Kidney epithelial cell (primary cell): ENCODE data around the gene PPM1B. TPM values are rescaled to one million over a fixed set of nuclear protein-coding genes. Genes with fewer than 3 reads are reported as not detected.
A peak's percentile ranks its signal among the peaks of the same experiment; 100 is the strongest.

ENCODE experiments used
- DNase-seq: peaks from one replicate; pipeline ENCODE4 v3.0.0-alpha.2; 2010; ENCODE audit warnings: low read depth
- H3K27me3 ChIP-seq: 2 replicates; pipeline ENCODE4 v1.6.0; 2011; ENCODE audit warnings: low read length; ENCODE audit not compliant: control insufficient read depth, insufficient read depth
- H3K36me3 ChIP-seq: 2 replicates; pipeline ENCODE4 v1.5.1; 2011; ENCODE audit warnings: low read length; ENCODE audit not compliant: control insufficient read depth, insufficient read depth
- H3K4me3 ChIP-seq: 2 replicates; pipeline ENCODE4 v1.5.1; 2011; ENCODE audit warnings: low read depth, mild to moderate bottlenecking, control low read depth, low read length
- total RNA-seq: library from RNA; depleted of rRNA; stranded (reverse); fragments of >200 nt; gene quantifications from 2 replicates; pipeline ENCODE4 v1.2.3, GENCODE V29; 2015
- TF ChIP-seq, protein P1 (sequence below): IDR thresholded peaks from 2 replicates; pipeline ENCODE4 v1.5.1; 2011; ENCODE audit warnings: mild to moderate bottlenecking, moderate library complexity, low read length, control low read depth, inconsistent platforms; ENCODE audit not compliant: insufficient read depth, poor library complexity, severe bottlenecking

PPM1B gene
- total RNA-seq, 1 donor from 2014 or later = 22.7 TPM

DNA sequence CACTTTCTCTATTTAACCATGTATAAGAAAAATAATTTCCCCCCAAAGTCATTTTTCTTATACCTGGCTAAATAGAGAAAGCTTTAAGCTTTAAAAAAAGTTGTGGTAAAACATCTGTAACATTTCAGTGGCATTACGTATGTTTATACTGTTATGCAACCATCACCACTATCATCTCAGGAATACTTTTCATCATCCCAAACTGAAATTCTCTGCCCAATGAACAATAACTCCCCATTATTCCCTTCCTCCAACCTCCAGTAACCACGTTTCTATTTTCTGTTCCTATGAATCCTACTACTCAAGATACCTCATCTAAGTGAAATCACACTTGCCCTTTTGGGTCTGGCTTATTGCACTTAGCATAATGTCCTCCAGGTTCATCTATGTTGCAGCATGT, 104.9 kb downstream of the PPM1B start:
- H3K36me3 ChIP-seq = no peaks in the 10 kb centered on the region
- no peaks in the 10 kb centered on the region for H3K27me3 ChIP-seq
- TF ChIP-seq, protein P1, sequence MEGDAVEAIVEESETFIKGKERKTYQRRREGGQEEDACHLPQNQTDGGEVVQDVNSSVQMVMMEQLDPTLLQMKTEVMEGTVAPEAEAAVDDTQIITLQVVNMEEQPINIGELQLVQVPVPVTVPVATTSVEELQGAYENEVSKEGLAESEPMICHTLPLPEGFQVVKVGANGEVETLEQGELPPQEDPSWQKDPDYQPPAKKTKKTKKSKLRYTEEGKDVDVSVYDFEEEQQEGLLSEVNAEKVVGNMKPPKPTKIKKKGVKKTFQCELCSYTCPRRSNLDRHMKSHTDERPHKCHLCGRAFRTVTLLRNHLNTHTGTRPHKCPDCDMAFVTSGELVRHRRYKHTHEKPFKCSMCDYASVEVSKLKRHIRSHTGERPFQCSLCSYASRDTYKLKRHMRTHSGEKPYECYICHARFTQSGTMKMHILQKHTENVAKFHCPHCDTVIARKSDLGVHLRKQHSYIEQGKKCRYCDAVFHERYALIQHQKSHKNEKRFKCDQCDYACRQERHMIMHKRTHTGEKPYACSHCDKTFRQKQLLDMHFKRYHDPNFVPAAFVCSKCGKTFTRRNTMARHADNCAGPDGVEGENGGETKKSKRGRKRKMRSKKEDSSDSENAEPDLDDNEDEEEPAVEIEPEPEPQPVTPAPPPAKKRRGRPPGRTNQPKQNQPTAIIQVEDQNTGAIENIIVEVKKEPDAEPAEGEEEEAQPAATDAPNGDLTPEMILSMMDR = no peak
- no peak overlapping the region for H3K4me3 ChIP-seq
- DNase-seq = no peak

DNA sequence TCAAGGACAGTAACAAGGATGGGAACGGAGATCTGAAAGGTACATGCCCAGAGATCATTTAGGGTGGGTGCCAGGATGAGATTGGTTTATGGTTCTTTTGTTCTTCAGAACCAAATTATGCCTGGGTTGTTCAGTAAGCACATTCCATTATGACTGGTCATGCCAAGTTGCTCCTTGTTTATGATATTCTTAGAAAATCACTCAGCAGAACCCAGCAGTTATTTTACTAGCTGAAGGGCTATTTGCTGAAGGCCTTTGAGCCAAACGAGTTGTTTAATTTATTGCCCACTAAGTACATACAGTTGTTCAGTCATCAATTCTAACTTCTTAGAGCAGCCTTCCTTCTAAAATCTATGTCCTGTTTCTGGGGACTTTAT, 107.2 kb downstream of the PPM1B start:
- Histone ChIP-seq H3K27me3 (no peaks in the 10 kb centered on the region), H3K4me3 (no peak overlapping the region), H3K36me3 (no peaks in the 10 kb centered on the region)
- TF ChIP-seq, protein P1 = no peak
- DNase-seq = peak; percentile 71

DNA sequence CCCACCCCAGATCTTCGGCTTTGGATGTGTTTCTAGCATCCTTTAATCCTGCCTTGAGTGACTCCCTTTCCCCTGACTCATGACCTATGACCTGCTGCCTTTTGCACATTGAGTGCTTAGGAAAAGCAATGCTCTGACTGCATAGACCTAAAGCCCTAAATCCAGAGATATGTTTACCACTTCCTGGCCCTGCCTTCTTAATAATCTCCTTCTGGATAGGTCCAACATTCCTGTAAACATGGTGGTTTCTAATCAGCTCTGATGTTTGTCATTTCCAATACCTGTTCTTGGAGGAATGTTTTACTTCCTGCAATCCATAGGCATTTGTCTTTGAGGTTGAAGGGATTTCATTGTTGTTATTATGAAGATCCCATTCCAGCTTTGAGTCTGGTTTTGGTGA, 108.9 kb downstream of the PPM1B start:
- no peaks in the 10 kb centered on the region for H3K36me3 ChIP-seq
- TF ChIP-seq, protein P1 = no peak
- no peak overlapping the region for H3K4me3 ChIP-seq
- no peaks in the 10 kb centered on the region for H3K27me3 ChIP-seq
- no peak for DNase-seq

DNA sequence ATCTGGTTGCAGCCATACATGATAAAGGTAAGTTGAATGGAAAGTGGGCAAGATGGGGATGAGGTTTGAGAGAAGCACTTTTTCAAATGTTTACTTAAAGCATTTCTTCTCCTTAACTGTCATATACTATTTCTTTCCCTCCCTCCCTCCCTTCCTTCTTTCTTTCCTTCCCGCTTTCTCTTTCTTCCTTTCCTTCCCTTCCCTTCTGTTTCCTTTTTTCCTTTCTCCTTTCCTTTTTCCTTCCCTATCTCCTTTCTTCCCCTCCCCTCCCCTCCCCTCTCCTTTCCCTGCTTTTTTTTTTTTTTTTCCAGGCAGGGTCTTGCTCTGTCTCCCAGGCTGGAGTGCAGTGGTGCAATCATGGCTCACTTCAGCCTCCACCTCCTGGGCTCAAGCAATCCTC, 112.2 kb downstream of the PPM1B start:
- Histone ChIP-seq H3K27me3 (no peaks in the 10 kb centered on the region), H3K4me3 (no peak overlapping the region), H3K36me3 (no peaks in the 10 kb centered on the region)
- DNase-seq = no peak
- TF ChIP-seq, protein P1 = no peak

Other genes starting within 250 kb of the PPM1B start
- 87.6 and 92.8 TPM in 2 replicates for gene LRPPRC, start 172.9 kb upstream of the PPM1B start, total RNA-seq
- gene SLC3A1, start 106.6 kb downstream of the PPM1B start, total RNA-seq = 0.34 and 0.92 TPM in 2 replicates
- gene PREPL, start 192.6 kb downstream of the PPM1B start, total RNA-seq = 22.7 and 24.0 TPM in 2 replicates
- gene CAMKMT, start 193.1 kb downstream of the PPM1B start, total RNA-seq = 3.1 and 5.8 TPM in 2 replicates